ENCODE results near the gene CDCA5.

Gene CDCA5

GRCh38 chr11:65035579-65035978, 48.3 kb downstream of the CDCA5 start:
- no peak for DNase-seq (ENCODE audit: low read depth, low spot score)
- H3K4me3 ChIP-seq (ENCODE audit: insufficient read length, low read depth) = no peak overlapping the region
- peaks cover 65% of the 10 kb centered on the region for H3K36me3 ChIP-seq (ENCODE audit: insufficient read depth, insufficient read length, low read length)
- no peak overlapping the region for H3K9ac ChIP-seq (ENCODE audit: insufficient read length, low read depth)
- no peaks in the 10 kb centered on the region for H3K27me3 ChIP-seq (ENCODE audit: insufficient read depth, insufficient read length)
- no peaks in the 10 kb centered on the region for H3K4me1 ChIP-seq (ENCODE audit: insufficient read depth, insufficient read length)
- TF ChIP-seq ZNF274 (IDR thresholded peaks at IDR 0.05; ENCODE audit: low read depth, low read length) = no peak
- H3K9me3 ChIP-seq (ENCODE audit: insufficient read depth, low read length) = no peaks in the 10 kb centered on the region

- H3K36me3 ChIP-seq (ENCODE audit: insufficient read depth, insufficient read length, low read length) = peaks cover 58% of the 10 kb centered on the region
- no peak for DNase-seq (ENCODE audit: low read depth, low spot score)
- H3K9me3 ChIP-seq (ENCODE audit: insufficient read depth, low read length) = no peaks in the 10 kb centered on the region
- no peaks in the 10 kb centered on the region for H3K27me3 ChIP-seq (ENCODE audit: insufficient read depth, insufficient read length)
- no peak overlapping the region for H3K9ac ChIP-seq (ENCODE audit: insufficient read length, low read depth)
- no peaks in the 10 kb centered on the region for H3K4me1 ChIP-seq (ENCODE audit: insufficient read depth, insufficient read length)
- H3K4me3 ChIP-seq (ENCODE audit: insufficient read length, low read depth) = no peak overlapping the region
- no peak for TF ChIP-seq YY1 (IDR thresholded peaks at IDR 0.05; ENCODE audit: insufficient read depth, insufficient read length)
- no peak for TF ChIP-seq SUZ12 (IDR thresholded peaks at IDR 0.05; ENCODE audit: extremely low read depth, insufficient read depth, insufficient read length)
- TF ChIP-seq ZNF274 (IDR thresholded peaks at IDR 0.05; ENCODE audit: low read depth, low read length) = no peak
Measured at GRCh38 chr11:65034423-65034822, 49.4 kb downstream of the CDCA5 start.

- Histone ChIP-seq H3K4me3 (ENCODE audit: insufficient read length, low read depth) (no peak overlapping the region), H3K4me1 (ENCODE audit: insufficient read depth, insufficient read length) (no peaks in the 10 kb centered on the region), H3K9me3 (ENCODE audit: insufficient read depth, low read length) (no peaks in the 10 kb centered on the region), H3K27me3 (ENCODE audit: insufficient read depth, insufficient read length) (no peaks in the 10 kb centered on the region), H3K36me3 (ENCODE audit: insufficient read depth, insufficient read length, low read length) (peaks cover 42% of the 10 kb centered on the region), H3K9ac (ENCODE audit: insufficient read length, low read depth) (no peak overlapping the region)
- no peak for DNase-seq (ENCODE audit: low read depth, low spot score)
- no peak for TF ChIP-seq ZNF274 (IDR thresholded peaks at IDR 0.05; ENCODE audit: low read depth, low read length)
- no peak for TF ChIP-seq SUZ12 (IDR thresholded peaks at IDR 0.05; ENCODE audit: extremely low read depth, insufficient read depth, insufficient read length)
Measured at GRCh38 chr11:65032216-65032615, 51.6 kb downstream of the CDCA5 start.

All from NT2/D1 (cell line).